Measurements from ENCODE around the gene FAM171A1.

Gene FAM171A1

GRCh38 chr10:15266117-15266516, 105.0 kb downstream of the FAM171A1 start:
- no peak overlapping the region for H3K4me3 ChIP-seq (ENCODE audit: low read length, poor library complexity, severe bottlenecking)
- no peaks in the 10 kb centered on the region for H3K79me2 ChIP-seq (ENCODE audit: insufficient read depth, low read length)
- H3K27me3 ChIP-seq (ENCODE audit: insufficient read depth, low read length, poor library complexity, severe bottlenecking), result no peaks in the 10 kb centered on the region
- H3K9me3 ChIP-seq (ENCODE audit: insufficient read depth, low read depth, low read length), result no peaks in the 10 kb centered on the region
- no peak overlapping the region for H3K9ac ChIP-seq (ENCODE audit: low read depth, low read length, poor library complexity, severe bottlenecking)
- TF ChIP-seq EZH2phosphoT487 (IDR thresholded peaks at IDR 0.05; ENCODE audit: borderline replicate concordance), result no peak
- TF ChIP-seq CTCF (conservative IDR thresholded peaks at IDR 0.05; ENCODE audit: low read length), result no peak
- H3K4me1 ChIP-seq (ENCODE audit: insufficient read depth, low read length, poor library complexity, severe bottlenecking), result no peaks in the 10 kb centered on the region
- no peak overlapping the region for H2AFZ ChIP-seq (ENCODE audit: low read length)
- H3F3A ChIP-seq (ENCODE audit: low read depth), result no peaks in the 10 kb centered on the region
- H4K20me1 ChIP-seq (ENCODE audit: insufficient read depth, low read length, poor library complexity, severe bottlenecking), result no peaks in the 10 kb centered on the region
- H3K36me3 ChIP-seq (ENCODE audit: insufficient read depth, low read length), result no peaks in the 10 kb centered on the region
- no peaks in the 10 kb centered on the region for H3K9me2 ChIP-seq (replicated peaks; ENCODE audit: low read depth, low read length)
- no peak overlapping the region for H3K4me2 ChIP-seq (ENCODE audit: low read depth, low read length, poor library complexity, severe bottlenecking)

GRCh38 chr10:15265558-15265957, 105.5 kb downstream of the FAM171A1 start:
- Histone ChIP-seq H3K36me3 (ENCODE audit: insufficient read depth, low read length) (no peaks in the 10 kb centered on the region), H3K4me1 (ENCODE audit: insufficient read depth, low read length, poor library complexity, severe bottlenecking) (no peaks in the 10 kb centered on the region), H2AFZ (ENCODE audit: low read length) (no peak overlapping the region), H3K4me2 (ENCODE audit: low read depth, low read length, poor library complexity, severe bottlenecking) (no peak overlapping the region), H3K4me3 (ENCODE audit: low read length, poor library complexity, severe bottlenecking) (no peak overlapping the region), H4K20me1 (ENCODE audit: insufficient read depth, low read length, poor library complexity, severe bottlenecking) (no peaks in the 10 kb centered on the region), H3K9me2 (replicated peaks; ENCODE audit: low read depth, low read length) (no peaks in the 10 kb centered on the region), H3K79me2 (ENCODE audit: insufficient read depth, low read length) (no peaks in the 10 kb centered on the region), H3K9me3 (ENCODE audit: insufficient read depth, low read depth, low read length) (no peaks in the 10 kb centered on the region), H3K27me3 (ENCODE audit: insufficient read depth, low read length, poor library complexity, severe bottlenecking) (no peaks in the 10 kb centered on the region), H3F3A (ENCODE audit: low read depth) (no peaks in the 10 kb centered on the region), H3K9ac (ENCODE audit: low read depth, low read length, poor library complexity, severe bottlenecking) (no peak overlapping the region)
- no peak for TF ChIP-seq CTCF (conservative IDR thresholded peaks at IDR 0.05; ENCODE audit: low read length)
- TF ChIP-seq EZH2phosphoT487 (IDR thresholded peaks at IDR 0.05; ENCODE audit: borderline replicate concordance), result no peak

- TF ChIP-seq CTCF (conservative IDR thresholded peaks at IDR 0.05; ENCODE audit: low read length), result no peak
- TF ChIP-seq EZH2phosphoT487 (IDR thresholded peaks at IDR 0.05; ENCODE audit: borderline replicate concordance), result no peak
- H3K4me1 ChIP-seq (ENCODE audit: insufficient read depth, low read length, poor library complexity, severe bottlenecking), result no peaks in the 10 kb centered on the region
- no peaks in the 10 kb centered on the region for H3K9me2 ChIP-seq (replicated peaks; ENCODE audit: low read depth, low read length)
- H2AFZ ChIP-seq (ENCODE audit: low read length), result no peak overlapping the region
- H3K36me3 ChIP-seq (ENCODE audit: insufficient read depth, low read length), result no peaks in the 10 kb centered on the region
- no peaks in the 10 kb centered on the region for H3K27me3 ChIP-seq (ENCODE audit: insufficient read depth, low read length, poor library complexity, severe bottlenecking)
- H3K9me3 ChIP-seq (ENCODE audit: insufficient read depth, low read depth, low read length), result no peaks in the 10 kb centered on the region
- no peak overlapping the region for H3K4me2 ChIP-seq (ENCODE audit: low read depth, low read length, poor library complexity, severe bottlenecking)
- no peaks in the 10 kb centered on the region for H4K20me1 ChIP-seq (ENCODE audit: insufficient read depth, low read length, poor library complexity, severe bottlenecking)
- H3K4me3 ChIP-seq (ENCODE audit: low read length, poor library complexity, severe bottlenecking), result no peak overlapping the region
- H3F3A ChIP-seq (ENCODE audit: low read depth), result no peaks in the 10 kb centered on the region
- H3K79me2 ChIP-seq (ENCODE audit: insufficient read depth, low read length), result no peaks in the 10 kb centered on the region
- no peak overlapping the region for H3K9ac ChIP-seq (ENCODE audit: low read depth, low read length, poor library complexity, severe bottlenecking)
These were observed 106.0 kb downstream of the FAM171A1 start for GRCh38 chr10:15265056-15265455.
